Neural progenitor cell (in vitro differentiated cells): Measurements from ENCODE around the gene ARID2. TPM values are rescaled to one million over a fixed set of nuclear protein-coding genes. Genes with fewer than 3 reads are reported as not detected.

Source experiments
- DNase-seq: peaks from one replicate; pipeline ENCODE4 v3.0.0-alpha.2; 2016; ENCODE audit warnings: low spot score
- H2AFZ ChIP-seq: fragments of 200-600 bp; sonication (generic); replicated peaks from 2 replicates; pipeline ENCODE4 v1.6.1; 2016; ENCODE audit warnings: antibody characterized with exemption
- H3F3A ChIP-seq: fragments of 200-600 bp; sonication (generic); 2 replicates; pipeline ENCODE4 v1.6.1; 2016; ENCODE audit warnings: antibody characterized with exemption, low read depth
- H3K27ac ChIP-seq: fragments of 200-600 bp; sonication (generic); 2 replicates; pipeline ENCODE4 v1.5.1; 2016; ENCODE audit warnings: mild to moderate bottlenecking
- H3K27me3 ChIP-seq: fragments of 200-600 bp; sonication (generic); 2 replicates; pipeline ENCODE4 v1.6.1; 2016; ENCODE audit warnings: mild to moderate bottlenecking, moderate library complexity
- H3K36me3 ChIP-seq: fragments of 200-600 bp; sonication (generic); 2 replicates; pipeline ENCODE4 v1.5.1; 2016
- H3K4me1 ChIP-seq: fragments of 200-600 bp; sonication (generic); 2 replicates; pipeline ENCODE4 v1.6.1; 2016; ENCODE audit warnings: mixed run types
- H3K4me2 ChIP-seq: fragments of 200-600 bp; sonication (generic); 2 replicates; pipeline ENCODE4 v1.6.1; 2016
- H3K4me3 ChIP-seq: fragments of 200-600 bp; sonication (generic); 2 replicates; pipeline ENCODE4 v1.5.1; 2016
- H3K79me2 ChIP-seq: fragments of 200-600 bp; sonication (generic); 2 replicates; pipeline ENCODE4 v1.6.1; 2016; ENCODE audit warnings: low read depth
- H3K9ac ChIP-seq: fragments of 200-600 bp; sonication (generic); 2 replicates; pipeline ENCODE4 v1.6.1; 2016
- H3K9me3 ChIP-seq: fragments of 200-600 bp; sonication (generic); 2 replicates; pipeline ENCODE4 v1.5.1; 2016; ENCODE audit warnings: low read depth
- H4K20me1 ChIP-seq: fragments of 200-600 bp; sonication (generic); 2 replicates; pipeline ENCODE4 v1.6.1; 2016; ENCODE audit warnings: low read depth
- H3K27ac Mint-ChIP-seq: 3 replicates; pipeline ENCODE4 v1.8.0; 2021; ENCODE audit warnings: mixed read lengths
- H3K27me3 Mint-ChIP-seq: 2 replicates; pipeline ENCODE4 v1.8.0; 2022; ENCODE audit warnings: low read depth, mild to moderate bottlenecking, inconsistent platforms, moderate library complexity, mixed read lengths; ENCODE audit not compliant: insufficient read depth
- H3K36me3 Mint-ChIP-seq: 3 replicates; pipeline ENCODE4 v1.8.0; 2021; ENCODE audit warnings: mixed read lengths
- H3K4me1 Mint-ChIP-seq: 3 replicates; pipeline ENCODE4 v1.8.0; 2021; ENCODE audit warnings: mixed read lengths
- H3K4me3 Mint-ChIP-seq: 3 replicates; pipeline ENCODE4 v1.8.0; 2021; ENCODE audit warnings: mild to moderate bottlenecking, moderate library complexity, mixed read lengths
- H3K9me3 Mint-ChIP-seq: 3 replicates; pipeline ENCODE4 v1.8.0; 2020; ENCODE audit warnings: mixed read lengths
- EZH2 ChIP-seq: fragments of 200-600 bp; sonication (generic); IDR thresholded peaks from 2 replicates; pipeline ENCODE4 v1.6.1; 2017; ENCODE audit warnings: antibody characterized with exemption, mild to moderate bottlenecking, moderate library complexity
- EZH2phosphoT487 ChIP-seq: fragments of 200-600 bp; sonication (generic); IDR thresholded peaks from 2 replicates; pipeline ENCODE4 v1.6.1; 2017; ENCODE audit warnings: antibody characterized with exemption
- total RNA-seq: library from RNA; depleted of rRNA; stranded (reverse); fragments of >200 nt; gene quantifications from 2 replicates; pipeline ENCODE4 v1.2.3, GENCODE V29; 2015; ENCODE audit warnings: low replicate concordance
- TF ChIP-seq, protein P1 (sequence below): fragments of 200-600 bp; sonication (generic); IDR thresholded peaks from 2 replicates; pipeline ENCODE4 v1.5.1; 2017; ENCODE audit warnings: antibody characterized with exemption, mild to moderate bottlenecking

ARID2 gene
- total RNA-seq, 1 donor from 2014 or later: 86.4 TPM

DNA sequence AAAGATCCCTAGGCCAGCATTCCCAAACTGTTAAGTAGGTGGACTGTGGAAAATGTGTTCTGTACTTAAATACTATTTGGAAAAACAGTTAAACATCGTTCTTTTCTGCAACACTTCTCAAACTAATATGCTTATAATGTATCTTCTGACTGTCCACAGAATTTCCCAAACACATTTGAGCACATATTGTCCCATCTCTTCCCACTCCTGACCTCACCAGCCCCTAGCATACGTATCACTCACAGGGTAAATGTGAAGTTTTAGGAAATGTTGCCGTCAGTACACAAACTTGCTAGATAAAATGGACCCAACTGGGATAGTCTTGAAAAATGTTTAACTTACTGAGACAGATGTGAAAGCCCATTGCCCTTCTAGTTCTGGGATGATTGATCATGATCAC is 27.7 kb downstream of the ARID2 start:
- peaks cover 23% of the 10 kb centered on the region for H3K36me3 Mint-ChIP-seq
- Histone ChIP-seq H3K4me3 (no peak overlapping the region), H3K27me3 (no peaks in the 10 kb centered on the region), H3K27ac (peak overlapping the region; percentile 65), H3K9ac (no peak overlapping the region), H2AFZ (no peak overlapping the region), H3F3A (peaks cover 19% of the 10 kb centered on the region), H3K4me1 (peaks cover 16% of the 10 kb centered on the region), H3K9me3 (no peaks in the 10 kb centered on the region), H4K20me1 (peaks cover 95% of the 10 kb centered on the region), H3K4me2 (no peak overlapping the region), H3K79me2 (peaks cover 100% of the 10 kb centered on the region), H3K36me3 (peaks cover 3% of the 10 kb centered on the region)
- TF ChIP-seq EZH2phosphoT487 (no peak), EZH2 (no peak)
- TF ChIP-seq, protein P1, sequence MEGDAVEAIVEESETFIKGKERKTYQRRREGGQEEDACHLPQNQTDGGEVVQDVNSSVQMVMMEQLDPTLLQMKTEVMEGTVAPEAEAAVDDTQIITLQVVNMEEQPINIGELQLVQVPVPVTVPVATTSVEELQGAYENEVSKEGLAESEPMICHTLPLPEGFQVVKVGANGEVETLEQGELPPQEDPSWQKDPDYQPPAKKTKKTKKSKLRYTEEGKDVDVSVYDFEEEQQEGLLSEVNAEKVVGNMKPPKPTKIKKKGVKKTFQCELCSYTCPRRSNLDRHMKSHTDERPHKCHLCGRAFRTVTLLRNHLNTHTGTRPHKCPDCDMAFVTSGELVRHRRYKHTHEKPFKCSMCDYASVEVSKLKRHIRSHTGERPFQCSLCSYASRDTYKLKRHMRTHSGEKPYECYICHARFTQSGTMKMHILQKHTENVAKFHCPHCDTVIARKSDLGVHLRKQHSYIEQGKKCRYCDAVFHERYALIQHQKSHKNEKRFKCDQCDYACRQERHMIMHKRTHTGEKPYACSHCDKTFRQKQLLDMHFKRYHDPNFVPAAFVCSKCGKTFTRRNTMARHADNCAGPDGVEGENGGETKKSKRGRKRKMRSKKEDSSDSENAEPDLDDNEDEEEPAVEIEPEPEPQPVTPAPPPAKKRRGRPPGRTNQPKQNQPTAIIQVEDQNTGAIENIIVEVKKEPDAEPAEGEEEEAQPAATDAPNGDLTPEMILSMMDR: no peak
- H3K27me3 Mint-ChIP-seq: no peaks in the 10 kb centered on the region
- H3K9me3 Mint-ChIP-seq: no peaks in the 10 kb centered on the region
- H3K27ac Mint-ChIP-seq: peak overlapping the region; percentile 61
- no peak overlapping the region for H3K4me3 Mint-ChIP-seq
- no peak for DNase-seq
- peaks cover 4% of the 10 kb centered on the region for H3K4me1 Mint-ChIP-seq

DNA sequence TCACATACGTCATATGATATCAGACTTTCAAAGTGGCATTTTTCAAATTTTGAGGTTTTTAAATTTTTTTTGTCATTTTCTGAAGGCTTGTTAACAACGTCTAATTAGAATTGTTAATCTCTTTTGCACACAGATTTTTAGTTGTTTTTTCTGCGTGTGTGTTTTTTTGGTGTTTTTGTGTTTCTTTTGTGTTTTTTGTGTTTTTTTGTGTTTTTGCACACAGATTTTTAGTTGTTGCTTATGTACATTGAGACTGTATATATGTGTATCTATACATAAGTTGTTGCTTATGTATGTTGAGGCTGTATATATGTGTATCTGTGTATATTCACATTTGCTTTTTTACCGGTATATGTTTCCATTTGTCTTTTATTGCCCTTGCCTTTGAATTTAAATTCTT is 30.8 kb downstream of the ARID2 start:
- Histone ChIP-seq H4K20me1 (peaks cover 82% of the 10 kb centered on the region), H3K9ac (no peak overlapping the region), H3K79me2 (peaks cover 100% of the 10 kb centered on the region), H3K27ac (no peak overlapping the region), H3K4me3 (no peak overlapping the region), H2AFZ (no peak overlapping the region), H3F3A (peaks cover 19% of the 10 kb centered on the region), H3K9me3 (no peaks in the 10 kb centered on the region), H3K36me3 (no peaks in the 10 kb centered on the region), H3K27me3 (no peaks in the 10 kb centered on the region), H3K4me2 (no peak overlapping the region), H3K4me1 (peaks cover 16% of the 10 kb centered on the region)
- peaks cover 3% of the 10 kb centered on the region for H3K9me3 Mint-ChIP-seq
- no peak for TF ChIP-seq EZH2phosphoT487
- TF ChIP-seq, protein P1: no peak
- H3K4me3 Mint-ChIP-seq: no peak overlapping the region
- peaks cover 17% of the 10 kb centered on the region for H3K36me3 Mint-ChIP-seq
- no peak for DNase-seq
- peaks cover 4% of the 10 kb centered on the region for H3K4me1 Mint-ChIP-seq
- H3K27ac Mint-ChIP-seq: no peak overlapping the region
- H3K27me3 Mint-ChIP-seq: no peaks in the 10 kb centered on the region

DNA sequence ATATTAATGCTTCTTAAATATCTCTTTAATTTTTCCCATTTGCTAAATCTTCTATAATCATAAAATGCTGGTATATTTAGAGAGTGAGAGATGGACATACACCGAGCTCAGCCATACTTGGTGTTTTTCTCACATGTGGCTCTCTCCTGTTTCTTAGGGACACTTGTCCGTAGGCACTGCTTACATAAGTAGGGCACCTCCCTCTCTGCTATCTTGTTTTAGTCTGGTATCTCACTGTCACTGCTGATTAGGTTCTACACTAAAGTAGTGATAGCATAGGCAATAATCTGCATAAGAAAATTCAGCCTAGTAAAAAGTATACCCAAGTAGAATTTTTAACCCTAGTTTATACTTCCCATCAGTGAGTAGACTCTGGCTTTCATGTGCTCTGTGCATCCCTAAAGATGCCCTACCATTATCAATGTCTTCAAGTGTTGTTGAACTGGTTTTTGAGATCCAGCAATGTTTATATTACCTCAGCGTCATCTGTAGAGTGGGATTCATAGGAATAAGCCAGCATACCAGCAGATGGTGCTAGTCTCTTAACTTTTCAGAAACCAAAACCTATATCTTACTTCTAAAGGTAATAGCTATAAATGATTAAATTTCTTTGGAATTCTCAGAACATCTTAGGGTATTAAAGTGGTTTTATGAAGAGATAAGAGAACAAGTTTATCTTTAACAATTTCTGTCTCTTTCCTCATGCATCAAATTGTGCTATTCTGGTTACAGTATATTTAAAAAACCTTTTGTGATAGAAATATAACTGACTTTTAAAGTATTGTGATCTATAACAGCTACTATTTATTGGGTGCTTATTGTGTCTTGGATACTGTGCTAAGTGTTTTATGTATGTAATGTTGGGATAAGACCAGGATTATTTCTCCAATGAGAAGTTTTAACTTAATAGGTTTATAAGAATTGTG is 32.9 kb downstream of the ARID2 start:
- no peak overlapping the region for H3K27ac ChIP-seq
- TF ChIP-seq EZH2phosphoT487: no peak
- TF ChIP-seq, protein P1: peak; percentile 52
- TF ChIP-seq EZH2: no peak
- H3K9ac ChIP-seq: no peak overlapping the region
- Mint-ChIP-seq H3K27ac (no peak overlapping the region), H3K36me3 (peaks cover 22% of the 10 kb centered on the region), H3K9me3 (peaks cover 13% of the 10 kb centered on the region), H3K27me3 (peaks cover under 1% of the 10 kb centered on the region), H3K4me1 (peaks cover under 1% of the 10 kb centered on the region), H3K4me3 (no peak overlapping the region)
- H3K9me3 ChIP-seq: no peaks in the 10 kb centered on the region
- H3K4me2 ChIP-seq: no peak overlapping the region
- H3K4me3 ChIP-seq: no peak overlapping the region
- H3K27me3 ChIP-seq: no peaks in the 10 kb centered on the region
- H2AFZ ChIP-seq: no peak overlapping the region
- H3F3A ChIP-seq: peaks cover 4% of the 10 kb centered on the region
- H3K36me3 ChIP-seq: no peaks in the 10 kb centered on the region
- peaks cover 100% of the 10 kb centered on the region for H3K79me2 ChIP-seq
- peaks cover 16% of the 10 kb centered on the region for H3K4me1 ChIP-seq
- H4K20me1 ChIP-seq: peaks cover 61% of the 10 kb centered on the region
- DNase-seq: no peak
